Right cardiac atrium (tissue), 5 donors: Measurements from ENCODE around the gene TMEM138. TPM values are rescaled to one million over a fixed set of nuclear protein-coding genes. Genes with fewer than 3 reads are reported as not detected.

Source experiments
- ATAC-seq, 2 donors: fragments of 200-7000 bp; cut with Tn5 transposase; one replicate each; pipeline versions ENCODE4 v1.8.0 to v1.9.1; 2020; ENCODE audit warnings: moderate library complexity in 2 of 2, mild to moderate bottlenecking in 1 of 2
- DNase-seq, 3 donors: peaks; one replicate each; pipeline ENCODE4 v3.0.0-alpha.2; 2020
- H3K27ac ChIP-seq: one replicate; pipeline ENCODE4 v1.5.1; 2013; ENCODE audit warnings: mild to moderate bottlenecking, low read length, control low read depth, moderate library complexity
- H3K27me3 ChIP-seq: one replicate; pipeline ENCODE4 v1.6.1; 2013; ENCODE audit not compliant: control insufficient read depth, insufficient read depth
- H3K4me1 ChIP-seq: one replicate; pipeline ENCODE4 v1.6.1; 2013; ENCODE audit warnings: low read length; ENCODE audit not compliant: control insufficient read depth, insufficient read depth
- H3K4me3 ChIP-seq: one replicate; pipeline ENCODE4 v1.5.1; 2013; ENCODE audit warnings: low read length, control low read depth
- H3K9me3 ChIP-seq: one replicate; pipeline ENCODE4 v1.6.1; 2013; ENCODE audit warnings: low read length; ENCODE audit not compliant: control insufficient read depth
- WGBS: extraction: QIAGEN DNeasy Blood & Tissue Kit; methylation state at CpG from one replicate; pipeline ENCODE4 v1.1.7; 2013; 5-methylcytosine and 5-hydroxymethylcytosine counted together
- intact Hi-C, 4 donors: fragments of 100-400 bp; cut with DNase I; formaldehyde crosslinking; loops; one replicate each; pipeline versions ENCODE4 v1.11.0 to v1.14.0; 2022 to 2023
- long read RNA-seq, 4 donors: library from polyadenylated mRNA; unstranded; transcript quantifications; one replicate each; pipeline ENCODE4 v2.0.0, GENCODE V29; 2020 to 2021
- polyA plus RNA-seq: library from polyadenylated mRNA; stranded (reverse); fragments of 200-250 nt; gene quantifications from one replicate; pipeline ENCODE4 v1.2.3, GENCODE V29; 2013
- total RNA-seq, 4 donors: library from RNA; stranded (reverse); fragmentation: NEBNext Ultra II Directional; extraction: Animal tissue kit (Norgen Biotek cat#: 25700); gene quantifications; one replicate each; pipeline ENCODE4 v1.2.1, GENCODE V29; 2021
- donor health status: healthy with polysubstance abuse.
- donor health status: DM: no; HTN: yes; CAD: no.
- donor health status: DM: no; HTN: no; CAD: no.
- donor health status: DM: no; HTN: yes; CAD: no; lungs with severe emphysema.
- donor health status: DM: yes; HTN: yes; CAD: no.

TMEM138 gene
- 10 to 100 TPM; 24.0 to 27.4 (median 26.9) TPM for total RNA-seq
- 23.9 TPM for polyA plus RNA-seq
- long read RNA-seq, donor 1, transcript TMEM138-201 (5 exons, 1,848 nt), result major isoform, 28 of 36 reads
- long read RNA-seq, donor 1, partial matches to known transcripts, result 1 of 36 reads
- long read RNA-seq, donor 1, other reads (novel, unspliced or antisense), result 6 of 36 reads
- long read RNA-seq, donor 2, transcript TMEM138-201 (5 exons, 1,848 nt), result major isoform, 5 of 6 reads
- long read RNA-seq, donor 2, partial matches to known transcripts, result 0 of 6 reads
- long read RNA-seq, donor 2, other reads (novel, unspliced or antisense), result 1 of 6 reads
- long read RNA-seq, donor 3, transcript TMEM138-201 (5 exons, 1,848 nt), result major isoform, 24 of 37 reads
- long read RNA-seq, donor 3, partial matches to known transcripts, result 0 of 37 reads
- long read RNA-seq, donor 3, other reads (novel, unspliced or antisense), result 13 of 37 reads
- long read RNA-seq, donor 4, transcript TMEM138-201 (5 exons, 1,848 nt), result major isoform, 11 of 15 reads
- long read RNA-seq, donor 4, partial matches to known transcripts, result 0 of 15 reads
- long read RNA-seq, donor 4, other reads (novel, unspliced or antisense), result 2 of 15 reads

DNA sequence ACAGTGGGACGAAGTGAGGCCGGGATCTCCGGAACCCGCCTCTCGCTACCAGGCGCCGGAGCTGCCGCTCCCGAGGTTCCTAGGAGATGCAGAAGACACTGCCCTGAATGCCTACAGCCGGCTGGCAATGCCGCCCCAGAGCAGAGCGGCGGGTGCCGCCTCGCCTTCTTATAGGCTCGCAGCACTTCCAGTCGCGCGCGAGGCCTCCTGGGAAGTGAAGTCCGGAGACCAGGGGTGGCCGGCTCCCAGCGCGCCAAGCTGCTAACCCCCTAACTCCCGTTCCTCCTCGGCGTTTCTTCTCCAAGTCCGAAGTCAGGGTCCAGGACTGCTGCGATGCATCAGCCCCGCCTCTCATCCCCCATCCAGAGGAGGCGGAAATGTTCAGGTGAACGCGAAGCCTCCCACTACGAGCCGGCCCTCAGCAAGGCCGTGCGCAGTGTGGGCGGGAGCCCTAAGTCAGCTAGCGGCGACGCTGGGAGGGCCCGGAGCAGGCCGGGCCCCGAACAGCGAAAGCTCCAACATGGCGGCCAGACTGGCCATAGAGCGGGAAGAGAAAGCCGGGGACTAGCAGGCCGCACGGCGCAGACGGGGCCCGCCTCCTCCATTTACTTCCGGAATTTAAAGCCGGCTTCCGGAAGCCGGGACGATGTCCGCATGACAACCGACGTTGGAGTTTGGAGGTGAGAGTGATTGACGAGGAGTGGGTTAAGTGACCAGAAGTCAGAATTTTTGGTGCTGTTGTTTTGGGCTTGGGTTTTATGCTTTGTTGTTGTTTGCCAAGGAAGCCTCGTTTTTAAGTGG lies at the start of gene TMEM138, which contains the start of gene CYB561A3:
TSS of gene TMEM138 (plus strand) at position 634 of the 801 bp plus-strand sequence. CDS start 2,017 bp downstream, outside the sequence.
TSS of gene CYB561A3 (minus strand) at position 142 of the 801 bp plus-strand sequence. CDS start 5,169 bp downstream, outside the sequence.
- Histone ChIP-seq H3K4me1 (peaks cover 4% of the 10 kb centered on the region), H3K4me3 (peak within 1 kb of the TSS; percentile 75), H3K9me3 (no peaks in the 10 kb centered on the region), H3K27ac (peak within 1 kb of the TSS; percentile 100), H3K27me3 (no peaks in the 10 kb centered on the region)
- DNase-seq (peak; percentile 92 to 98 (median 96)), ATAC-seq (peak; percentile 98)
- intact Hi-C loops, result no loop called here
- under 1% methylated on average over 63 of the region's 63 CpGs for WGBS

GRCh38 chr11:61315260-61315659 lies 46.9 kb upstream of the TMEM138 start:
- no peak overlapping the region for H3K27ac ChIP-seq
- WGBS, result 81% methylated on average over 2 of the region's 2 CpGs
- ATAC-seq (no peak), DNase-seq (no peak)
- no peaks in the 10 kb centered on the region for H3K4me1 ChIP-seq
- H3K9me3 ChIP-seq, result no peaks in the 10 kb centered on the region
- H3K27me3 ChIP-seq, result no peaks in the 10 kb centered on the region
- H3K4me3 ChIP-seq, result no peak overlapping the region
- intact Hi-C loops, result no loop called here

DNA sequence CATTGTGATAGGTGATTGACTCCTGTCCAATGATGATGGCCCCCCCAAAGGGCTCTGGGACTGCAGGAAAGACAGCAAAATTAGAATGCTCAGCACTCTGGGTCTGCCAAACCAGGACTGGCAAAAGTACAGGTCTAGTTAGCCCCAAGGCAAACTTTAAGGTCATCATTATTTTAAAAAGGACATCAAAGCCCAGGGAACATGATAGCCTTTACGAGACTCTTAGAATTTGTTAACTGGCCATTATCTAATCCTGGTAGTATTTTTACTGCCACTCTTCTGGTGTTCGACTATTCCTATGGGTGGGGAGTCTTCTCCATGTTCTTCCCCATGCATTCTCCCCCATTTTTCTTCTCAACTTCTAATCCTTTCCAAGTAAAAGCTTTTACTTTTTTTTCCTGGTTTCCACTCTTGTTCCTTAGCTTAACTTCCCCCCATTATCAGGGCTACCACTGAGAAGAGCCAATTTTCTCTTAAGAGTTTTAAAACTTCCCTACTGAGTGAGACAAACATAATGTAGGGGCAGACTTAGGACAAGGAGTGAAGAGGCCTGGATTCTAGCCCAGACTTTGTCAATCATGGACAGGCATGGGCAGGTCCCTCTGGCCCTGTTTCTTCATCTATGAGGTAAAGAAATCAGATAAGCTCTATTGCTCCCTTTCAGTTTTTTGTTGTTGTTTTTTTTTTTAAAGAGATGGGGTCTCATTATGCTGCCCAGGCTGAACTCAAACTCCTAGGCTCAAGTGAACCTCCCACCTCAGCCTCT lies 36.3 kb upstream of the TMEM138 start:
- no peak overlapping the region for H3K4me3 ChIP-seq
- H3K4me1 ChIP-seq, result no peaks in the 10 kb centered on the region
- WGBS, result 68% methylated on average over 2 of the region's 2 CpGs
- H3K27me3 ChIP-seq, result no peaks in the 10 kb centered on the region
- DNase-seq (no peak), ATAC-seq (peak; percentile 41 to 52)
- H3K9me3 ChIP-seq, result no peaks in the 10 kb centered on the region
- intact Hi-C loops, result no loop called here
- H3K27ac ChIP-seq, result no peak overlapping the region

GRCh38 chr11:61327669-61328071 lies 34.5 kb upstream of the TMEM138 start:
- intact Hi-C loops, result no loop called here
- Histone ChIP-seq H3K27me3 (no peaks in the 10 kb centered on the region), H3K9me3 (no peaks in the 10 kb centered on the region), H3K4me1 (peaks cover 4% of the 10 kb centered on the region), H3K27ac (no peak overlapping the region), H3K4me3 (no peak overlapping the region)
- DNase-seq (no peak), ATAC-seq (no peak)

- 73% methylated on average over 9 of the region's 9 CpGs for WGBS
- no peaks in the 10 kb centered on the region for H3K27me3 ChIP-seq
- intact Hi-C loops, result no loop called here
- H3K4me3 ChIP-seq, result no peak overlapping the region
- no peak overlapping the region for H3K27ac ChIP-seq
- peaks cover 4% of the 10 kb centered on the region for H3K4me1 ChIP-seq
- no peak for DNase-seq
- no peaks in the 10 kb centered on the region for H3K9me3 ChIP-seq
- no peak for ATAC-seq
Observed at GRCh38 chr11:61328351-61328750, 33.8 kb upstream of the TMEM138 start.

DNA sequence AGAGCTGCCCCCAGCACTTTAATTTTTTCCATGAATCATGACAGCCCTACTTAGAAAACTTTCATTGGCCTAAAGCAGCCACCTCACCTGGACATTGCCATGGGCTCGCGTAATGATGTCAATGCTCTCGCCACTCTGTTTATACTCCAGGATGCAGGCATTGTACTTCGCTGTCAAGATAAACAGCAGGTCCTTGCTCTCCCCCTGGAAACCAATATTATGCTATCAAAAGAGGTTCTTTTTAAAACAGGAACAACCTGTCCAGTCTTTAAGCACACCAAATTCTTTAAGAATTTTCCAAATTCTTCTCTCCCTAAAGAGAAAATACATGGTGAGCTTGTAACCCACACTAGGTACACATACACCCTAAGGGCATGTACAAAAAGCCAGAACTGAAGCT lies 32.3 kb upstream of the TMEM138 start:
- 93% methylated on average over 4 of the region's 4 CpGs for WGBS
- DNase-seq (no peak), ATAC-seq (no peak)
- no peak overlapping the region for H3K4me3 ChIP-seq
- H3K27ac ChIP-seq, result no peak overlapping the region
- intact Hi-C loops, result no loop called here
- H3K9me3 ChIP-seq, result no peaks in the 10 kb centered on the region
- peaks cover 4% of the 10 kb centered on the region for H3K4me1 ChIP-seq
- H3K27me3 ChIP-seq, result no peaks in the 10 kb centered on the region

DNA sequence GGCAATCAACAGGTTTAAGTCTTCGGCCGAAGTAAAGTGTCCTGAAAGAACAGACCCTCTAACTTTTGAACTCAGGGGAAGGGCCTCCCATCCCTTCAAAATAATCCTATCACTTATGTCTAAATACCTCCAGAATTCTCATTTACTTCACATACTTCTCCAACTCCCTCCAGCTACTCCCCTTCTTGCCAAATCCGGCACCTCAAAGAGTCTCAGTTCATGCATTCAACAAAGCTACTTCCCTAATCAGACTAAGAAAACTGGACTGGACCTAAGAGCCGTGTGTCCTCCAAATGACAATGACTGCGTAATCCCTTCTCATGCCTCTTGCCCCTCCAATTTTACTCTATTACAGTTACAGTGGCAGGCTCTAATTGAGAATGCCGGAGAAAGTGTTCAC lies 30.5 kb upstream of the TMEM138 start:
- Histone ChIP-seq H3K9me3 (no peaks in the 10 kb centered on the region), H3K27ac (no peak overlapping the region), H3K4me3 (peak overlapping the region; percentile 97), H3K4me1 (peaks cover 4% of the 10 kb centered on the region), H3K27me3 (no peaks in the 10 kb centered on the region)
- DNase-seq (no peak), ATAC-seq (no peak)
- intact Hi-C loops, result no loop called here
- 56% methylated on average over 6 of the region's 6 CpGs for WGBS

DNA sequence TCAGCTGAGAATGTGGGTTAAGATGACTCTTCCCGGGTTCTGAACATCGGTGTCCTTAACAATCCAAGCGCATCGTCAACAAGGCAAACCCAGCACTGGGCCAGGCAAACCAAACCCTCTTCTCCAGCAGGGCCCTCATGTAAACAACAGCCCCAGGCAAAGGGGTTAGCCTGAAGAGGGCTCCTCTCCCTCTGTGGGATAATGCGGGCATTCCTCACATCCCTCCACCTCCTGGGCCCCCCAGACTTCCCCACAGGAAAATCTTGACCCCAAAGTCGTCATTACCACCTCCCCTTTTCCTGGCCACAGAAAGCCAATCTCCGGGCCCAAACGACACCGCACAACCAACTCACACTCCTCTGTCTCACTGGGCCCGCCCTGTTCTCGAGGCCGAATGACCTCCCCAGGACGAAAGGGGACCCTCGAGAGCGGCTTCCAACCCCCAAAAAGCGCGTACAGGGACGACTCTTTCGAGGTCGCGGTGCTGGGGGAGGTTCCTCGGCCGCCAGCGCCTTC lies 29.8 kb upstream of the TMEM138 start:
- Histone ChIP-seq H3K27ac (peak overlapping the region; percentile 94), H3K4me1 (peaks cover 4% of the 10 kb centered on the region), H3K9me3 (no peaks in the 10 kb centered on the region), H3K27me3 (no peaks in the 10 kb centered on the region), H3K4me3 (peak overlapping the region; percentile 97)
- DNase-seq (no peak), ATAC-seq (peak in 1 of 2 donors; percentile 4)
- intact Hi-C loops, result no loop called here
- 1% methylated on average over 24 of the region's 24 CpGs for WGBS

DNA sequence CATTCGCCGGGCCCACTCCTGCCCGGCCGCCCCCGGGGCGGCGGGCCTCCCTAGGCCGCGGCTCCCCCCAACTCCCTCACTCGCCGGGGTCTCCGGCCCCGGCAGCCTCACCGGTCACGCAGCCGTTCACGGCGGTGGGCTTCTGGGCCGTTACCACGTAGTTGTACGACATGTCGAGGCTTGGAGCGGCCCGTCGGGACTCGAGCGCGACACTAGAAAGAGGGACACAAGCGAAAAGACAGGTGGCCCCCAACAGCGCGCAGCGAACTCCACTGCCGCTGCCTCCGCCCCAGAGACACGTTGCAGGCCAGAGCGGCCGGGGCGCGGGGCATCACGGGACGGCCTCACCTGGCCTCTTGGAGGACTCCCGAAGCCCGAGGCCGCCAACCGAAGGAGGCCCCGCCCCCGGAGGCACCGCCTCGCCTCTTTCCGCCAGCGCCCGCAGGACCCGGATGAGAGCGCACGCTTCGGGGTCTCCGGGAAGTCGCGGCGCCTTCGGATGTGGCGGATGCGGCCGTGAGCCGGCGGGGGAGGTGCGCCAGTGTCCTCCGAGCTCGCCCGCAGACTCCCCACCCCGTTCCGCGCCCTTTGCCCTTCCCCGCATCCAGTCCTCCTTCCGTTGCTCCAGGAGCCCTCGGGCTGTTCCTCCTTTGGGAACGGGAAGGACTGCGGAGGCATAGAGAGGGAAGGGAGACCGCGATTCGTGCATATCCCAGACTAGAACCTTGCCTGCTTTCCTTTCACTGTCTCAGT lies 29.2 kb upstream of the TMEM138 start, which contains the start of the genes DDB1 and TKFC:
TSS of gene DDB1 (minus strand) at position 309 of the 753 bp plus-strand sequence. CDS start at position 172, 137 bp downstream.
TSS of gene TKFC (plus strand) at position 432 of the 753 bp plus-strand sequence. CDS start 1,501 bp downstream, outside the sequence.
- ATAC-seq (peak; percentile 97), DNase-seq (peak; percentile 96 to 99 (median 98))
- H3K4me3 ChIP-seq, result peak within 1 kb of the TSS; percentile 97
- H3K4me1 ChIP-seq, result peaks cover 4% of the 10 kb centered on the region
- WGBS, result under 1% methylated on average over 80 of the region's 81 CpGs
- H3K9me3 ChIP-seq, result no peaks in the 10 kb centered on the region
- intact Hi-C loops, result no loop called here
- peak within 1 kb of the TSS; percentile 95 for H3K27ac ChIP-seq
- no peaks in the 10 kb centered on the region for H3K27me3 ChIP-seq
